Keratinocyte (primary cell): ENCODE results near the gene SETD4. TPM values are rescaled to one million over a fixed set of nuclear protein-coding genes. Genes with fewer than 3 reads are reported as not detected.

Experiments
- DNase-seq: peaks from one replicate; pipeline ENCODE4 v3.0.0-alpha.2; 2011; ENCODE audit warnings: low read depth, missing footprints, low spot score
- FAIRE-seq: peaks from 2 replicates; lab custom pipeline; 2011; peaks lifted over from hg19 to GRCh38; lab: Jason Lieb, UNC
- H2AFZ ChIP-seq: 2 replicates; pipeline ENCODE4 v1.6.0; 2012; ENCODE audit warnings: low read length, control low read depth, inconsistent platforms; ENCODE audit not compliant: control insufficient read depth
- H3K27ac ChIP-seq: 2 replicates; pipeline ENCODE4 v1.5.1; 2011; ENCODE audit warnings: low read length; ENCODE audit not compliant: control insufficient read depth, insufficient read depth
- H3K27me3 ChIP-seq: 3 replicates; pipeline ENCODE4 v1.6.0; 2011; ENCODE audit warnings: low read length; ENCODE audit not compliant: control insufficient read depth, insufficient read depth; ENCODE audit errors: extremely low read depth
- H3K36me3 ChIP-seq, 2 experiments: 2 replicates in 1 of 2; 3 replicates in 1 of 2; pipeline ENCODE4 v1.5.1; 2011; ENCODE audit warnings: low read length in 2 of 2, mild to moderate bottlenecking in 1 of 2; ENCODE audit not compliant: control insufficient read depth in 2 of 2, insufficient read depth in 2 of 2; ENCODE audit errors: extremely low read depth in 1 of 2
- H3K4me1 ChIP-seq: 3 replicates; pipeline ENCODE4 v1.5.1; 2011; ENCODE audit warnings: low read length; ENCODE audit not compliant: control insufficient read depth, insufficient read depth; ENCODE audit errors: extremely low read depth
- H3K4me2 ChIP-seq: 3 replicates; pipeline ENCODE4 v1.6.0; 2011; ENCODE audit warnings: low read depth, low read length; ENCODE audit not compliant: control insufficient read depth, insufficient read depth; ENCODE audit errors: extremely low read depth
- H3K4me3 ChIP-seq, 3 experiments: fragments of 200-600 bp in 1 of 3; sonication (generic) in 1 of 3; 2 replicates in 2 of 3; 3 replicates in 1 of 3; pipeline ENCODE4 v1.5.1; 2011 to 2016; ENCODE audit warnings: low read length in 3 of 3, mild to moderate bottlenecking in 3 of 3, control low read depth in 2 of 3, inconsistent platforms in 1 of 3, low read depth in 1 of 3, mixed read lengths in 1 of 3, mixed run types in 1 of 3, moderate library complexity in 1 of 3; ENCODE audit not compliant: control insufficient read depth in 2 of 3, insufficient read depth in 2 of 3; ENCODE audit errors: extremely low read depth in 1 of 3
- H3K79me2 ChIP-seq: 2 replicates; pipeline ENCODE4 v1.6.0; 2012; ENCODE audit warnings: low read length; ENCODE audit not compliant: control insufficient read depth, insufficient read depth
- H3K9ac ChIP-seq: 3 replicates; pipeline ENCODE4 v1.6.0; 2011; ENCODE audit warnings: low read length; ENCODE audit not compliant: control insufficient read depth, insufficient read depth; ENCODE audit errors: extremely low read depth
- H3K9me1 ChIP-seq: 3 replicates; pipeline ENCODE4 v1.6.0; 2011; ENCODE audit warnings: low read length; ENCODE audit not compliant: control insufficient read depth, insufficient read depth; ENCODE audit errors: extremely low read depth
- H3K9me3 ChIP-seq: 2 replicates; pipeline ENCODE4 v1.5.1; 2012; ENCODE audit warnings: low read depth, low read length; ENCODE audit not compliant: control insufficient read depth
- H4K20me1 ChIP-seq: 3 replicates; pipeline ENCODE4 v1.6.0; 2011; ENCODE audit warnings: low read length; ENCODE audit not compliant: control insufficient read depth, insufficient read depth; ENCODE audit errors: extremely low read depth
- EZH2 ChIP-seq: IDR thresholded peaks from one replicate; pipeline ENCODE4 v1.6.1; 2012; ENCODE audit warnings: inconsistent platforms, mild to moderate bottlenecking, low read length, moderate library complexity
- dilution Hi-C: fragments of 300-500 bp; cut with MboI; formaldehyde crosslinking; loops from one replicate; pipeline ENCODE4 v1.7.0; 2020; ENCODE audit warnings: low sequenced_read_pairs; ENCODE audit not compliant: extremely low pct_ligation_motif_present
- polyA plus RNA-seq, 5 experiments: library from polyadenylated mRNA; depleted of rRNA in 3 of 5; stranded (reverse) in 3 of 5; stranded (forward) in 1 of 5; unstranded in 1 of 5; fragments of >200 nt; gene quantifications; 1 replicate in 1 of 5; 2 replicates in 3 of 5; 3 replicates in 1 of 5; pipeline versions ENCODE4 v1.2.1 to v1.2.3, GENCODE V29; 2011 to 2012; ENCODE audit warnings: missing spikeins in 2 of 5, low read depth in 1 of 5, low replicate concordance in 1 of 5
- TF ChIP-seq, protein P1 (sequence below), 3 experiments: IDR thresholded peaks in 1 of 3; conservative IDR thresholded peaks in 1 of 3; optimal IDR thresholded peaks in 1 of 3; 2 replicates in 2 of 3; 3 replicates in 1 of 3; pipeline versions ENCODE3 to v1.5.1; 2011; ENCODE audit warnings: low read length in 3 of 3, mild to moderate bottlenecking in 3 of 3, moderate library complexity in 2 of 3, control low read depth in 1 of 3, inconsistent platforms in 1 of 3; ENCODE audit not compliant: insufficient read depth in 2 of 3; ENCODE audit errors: extremely low read depth in 1 of 3

Gene SETD4
- polyA plus RNA-seq, 1 donor (not counting 4 experiments of a cell fraction or from before 2014, with no cell fraction given): 16.8 TPM

DNA sequence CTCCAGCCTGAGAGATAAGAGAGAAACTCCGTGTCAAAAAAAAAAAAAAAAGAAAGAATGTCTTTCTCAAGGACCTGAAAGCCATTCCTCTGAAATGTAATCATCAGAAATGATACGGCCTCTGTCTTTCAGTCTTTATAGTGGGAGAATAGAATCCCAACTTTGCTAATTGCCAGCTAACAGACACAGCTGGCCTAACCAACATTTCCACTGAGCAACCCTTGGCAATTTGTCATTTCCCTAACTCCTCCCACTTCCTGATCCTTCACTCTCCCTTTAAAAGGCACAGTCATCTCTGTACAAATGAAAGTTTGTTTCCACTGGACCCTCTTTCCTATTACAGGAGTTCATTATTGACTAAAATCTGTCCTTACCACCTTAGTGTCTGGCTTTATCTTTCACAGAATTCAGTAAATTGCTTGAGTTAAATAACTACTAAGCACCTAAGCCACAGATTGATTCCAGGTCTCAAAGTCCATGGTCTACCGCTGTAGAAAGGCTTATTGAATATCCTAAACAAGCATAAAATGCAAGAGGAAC lies 5.2 kb upstream of the SETD4 start:
- no peak overlapping the region for H3K4me3 ChIP-seq
- FAIRE-seq: peak; percentile 32
- no peaks in the 10 kb centered on the region for H4K20me1 ChIP-seq
- H2AFZ ChIP-seq: peak overlapping the region; percentile 18
- peaks cover 5% of the 10 kb centered on the region for H3K9me3 ChIP-seq
- H3K9me1 ChIP-seq: no peaks in the 10 kb centered on the region
- dilution Hi-C loops: no loop called here
- TF ChIP-seq, protein P1, sequence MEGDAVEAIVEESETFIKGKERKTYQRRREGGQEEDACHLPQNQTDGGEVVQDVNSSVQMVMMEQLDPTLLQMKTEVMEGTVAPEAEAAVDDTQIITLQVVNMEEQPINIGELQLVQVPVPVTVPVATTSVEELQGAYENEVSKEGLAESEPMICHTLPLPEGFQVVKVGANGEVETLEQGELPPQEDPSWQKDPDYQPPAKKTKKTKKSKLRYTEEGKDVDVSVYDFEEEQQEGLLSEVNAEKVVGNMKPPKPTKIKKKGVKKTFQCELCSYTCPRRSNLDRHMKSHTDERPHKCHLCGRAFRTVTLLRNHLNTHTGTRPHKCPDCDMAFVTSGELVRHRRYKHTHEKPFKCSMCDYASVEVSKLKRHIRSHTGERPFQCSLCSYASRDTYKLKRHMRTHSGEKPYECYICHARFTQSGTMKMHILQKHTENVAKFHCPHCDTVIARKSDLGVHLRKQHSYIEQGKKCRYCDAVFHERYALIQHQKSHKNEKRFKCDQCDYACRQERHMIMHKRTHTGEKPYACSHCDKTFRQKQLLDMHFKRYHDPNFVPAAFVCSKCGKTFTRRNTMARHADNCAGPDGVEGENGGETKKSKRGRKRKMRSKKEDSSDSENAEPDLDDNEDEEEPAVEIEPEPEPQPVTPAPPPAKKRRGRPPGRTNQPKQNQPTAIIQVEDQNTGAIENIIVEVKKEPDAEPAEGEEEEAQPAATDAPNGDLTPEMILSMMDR (optimal IDR thresholded peaks at IDR 0.05 in 1 of 3, IDR thresholded peaks at IDR 0.05 in 1 of 3, conservative IDR thresholded peaks at IDR 0.05 in 1 of 3; ENCODE audit: extremely low read depth in 1 of 3, insufficient read depth in 2 of 3, low read length in 3 of 3): no peak
- TF ChIP-seq EZH2: no peak
- no peak overlapping the region for H3K4me2 ChIP-seq
- H3K36me3 ChIP-seq: no peaks in the 10 kb centered on the region
- no peak for DNase-seq
- H3K4me1 ChIP-seq: peaks cover 7% of the 10 kb centered on the region
- no peak overlapping the region for H3K27ac ChIP-seq
- no peaks in the 10 kb centered on the region for H3K27me3 ChIP-seq
- no peak overlapping the region for H3K9ac ChIP-seq
- H3K79me2 ChIP-seq: peaks cover 7% of the 10 kb centered on the region

DNA sequence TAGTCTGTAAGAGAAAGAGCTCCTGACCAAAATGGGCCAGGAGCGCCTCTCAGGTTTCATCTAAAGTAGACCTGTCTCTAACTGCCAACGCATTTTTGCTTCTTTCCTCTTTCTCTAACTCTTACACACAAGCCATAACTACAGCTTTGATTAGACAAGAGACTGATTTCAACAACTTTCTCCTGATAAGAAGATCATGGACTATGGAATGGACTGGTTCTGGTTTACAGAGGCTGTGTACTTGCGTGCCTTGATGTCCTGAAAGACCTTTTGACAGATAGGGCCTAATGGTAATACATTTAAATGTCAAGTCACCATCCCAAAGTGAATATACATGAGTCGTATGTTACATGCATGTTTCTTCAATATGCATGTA lies 3.7 kb upstream of the SETD4 start:
- Histone ChIP-seq H4K20me1 (no peaks in the 10 kb centered on the region), H3K9ac (no peak overlapping the region), H3K36me3 (no peaks in the 10 kb centered on the region), H3K9me3 (peaks cover 4% of the 10 kb centered on the region), H3K4me1 (peaks cover 6% of the 10 kb centered on the region), H3K79me2 (peaks cover 2% of the 10 kb centered on the region), H3K4me3 (no peak overlapping the region), H2AFZ (no peak overlapping the region), H3K27ac (no peak overlapping the region), H3K27me3 (no peaks in the 10 kb centered on the region), H3K9me1 (no peaks in the 10 kb centered on the region), H3K4me2 (no peak overlapping the region)
- no peak for FAIRE-seq
- dilution Hi-C loops: no loop called here
- TF ChIP-seq, protein P1 (optimal IDR thresholded peaks at IDR 0.05 in 1 of 3, IDR thresholded peaks at IDR 0.05 in 1 of 3, conservative IDR thresholded peaks at IDR 0.05 in 1 of 3; ENCODE audit: extremely low read depth in 1 of 3, insufficient read depth in 2 of 3, low read length in 3 of 3): no peak
- TF ChIP-seq EZH2: no peak
- no peak for DNase-seq
